22Rv1 (cell line): ENCODE results near the gene PKHD1.

Source experiments
- ZFX ChIP-seq: fragments of 450-650 bp; IDR thresholded peaks from 2 replicates; pipeline ENCODE4 v1.6.1; 2017; ENCODE audit warnings: antibody characterized with exemption, borderline replicate concordance
- TF ChIP-seq, protein P1 (sequence below): fragments of 450-650 bp; IDR thresholded peaks from 2 replicates; pipeline ENCODE4 v1.5.1; 2017; ENCODE audit warnings: mild to moderate bottlenecking

DNA sequence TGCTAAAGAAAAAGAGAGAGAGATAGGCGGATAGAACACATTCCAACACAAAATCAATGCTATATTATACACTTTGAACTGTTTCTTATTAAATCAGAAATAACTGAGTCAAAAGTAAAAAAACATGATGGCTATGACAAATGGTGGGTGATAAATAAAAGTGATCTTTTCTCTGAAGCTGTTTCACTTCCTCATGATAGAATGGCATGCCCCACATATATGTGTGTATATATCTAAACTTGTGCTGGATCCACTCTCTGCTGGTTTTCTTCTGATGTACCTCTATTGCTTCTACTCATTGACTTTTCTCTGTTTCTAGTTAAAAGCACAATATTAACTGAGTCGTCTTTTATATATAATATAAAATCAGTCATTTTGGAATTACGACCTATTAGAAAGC, 429.9 kb downstream of the PKHD1 start:
- TF ChIP-seq, protein P1, sequence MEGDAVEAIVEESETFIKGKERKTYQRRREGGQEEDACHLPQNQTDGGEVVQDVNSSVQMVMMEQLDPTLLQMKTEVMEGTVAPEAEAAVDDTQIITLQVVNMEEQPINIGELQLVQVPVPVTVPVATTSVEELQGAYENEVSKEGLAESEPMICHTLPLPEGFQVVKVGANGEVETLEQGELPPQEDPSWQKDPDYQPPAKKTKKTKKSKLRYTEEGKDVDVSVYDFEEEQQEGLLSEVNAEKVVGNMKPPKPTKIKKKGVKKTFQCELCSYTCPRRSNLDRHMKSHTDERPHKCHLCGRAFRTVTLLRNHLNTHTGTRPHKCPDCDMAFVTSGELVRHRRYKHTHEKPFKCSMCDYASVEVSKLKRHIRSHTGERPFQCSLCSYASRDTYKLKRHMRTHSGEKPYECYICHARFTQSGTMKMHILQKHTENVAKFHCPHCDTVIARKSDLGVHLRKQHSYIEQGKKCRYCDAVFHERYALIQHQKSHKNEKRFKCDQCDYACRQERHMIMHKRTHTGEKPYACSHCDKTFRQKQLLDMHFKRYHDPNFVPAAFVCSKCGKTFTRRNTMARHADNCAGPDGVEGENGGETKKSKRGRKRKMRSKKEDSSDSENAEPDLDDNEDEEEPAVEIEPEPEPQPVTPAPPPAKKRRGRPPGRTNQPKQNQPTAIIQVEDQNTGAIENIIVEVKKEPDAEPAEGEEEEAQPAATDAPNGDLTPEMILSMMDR = no peak
- TF ChIP-seq ZFX = no peak
